GM15510 (cell line): Measurements from ENCODE around the gene PANK3.

ENCODE experiments used
- POLR2A ChIP-seq: IDR thresholded peaks from 3 replicates; pipeline ENCODE4 v1.6.1; 2011; ENCODE audit warnings: borderline replicate concordance; ENCODE audit not compliant: insufficient read length; ENCODE audit errors: extremely low read depth

The PANK3 gene

DNA sequence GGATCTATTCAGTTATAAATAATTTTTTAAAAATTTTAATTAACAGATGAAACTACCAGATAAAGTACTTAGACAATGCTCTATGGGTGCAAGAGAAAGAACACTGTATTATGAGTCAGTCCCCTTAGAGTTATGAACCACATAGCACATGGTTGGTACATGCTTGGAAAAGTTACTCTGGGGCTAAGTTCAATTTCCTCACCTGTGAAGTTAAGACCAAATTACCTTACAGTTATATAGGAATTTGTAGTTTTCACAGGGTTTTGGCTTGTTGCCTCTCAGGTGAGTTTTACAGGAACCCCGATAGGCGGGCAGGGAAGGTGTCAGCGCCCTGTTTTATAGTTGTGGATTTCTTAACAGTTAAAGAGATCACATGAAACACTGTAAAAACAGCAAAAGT lies 1.2 kb downstream of the PANK3 start:
- TF ChIP-seq POLR2A = no peak

GRCh38 chr5:168575391-168576372 lies 3.5 kb downstream of the PANK3 start:
- TF ChIP-seq POLR2A = no peak

DNA sequence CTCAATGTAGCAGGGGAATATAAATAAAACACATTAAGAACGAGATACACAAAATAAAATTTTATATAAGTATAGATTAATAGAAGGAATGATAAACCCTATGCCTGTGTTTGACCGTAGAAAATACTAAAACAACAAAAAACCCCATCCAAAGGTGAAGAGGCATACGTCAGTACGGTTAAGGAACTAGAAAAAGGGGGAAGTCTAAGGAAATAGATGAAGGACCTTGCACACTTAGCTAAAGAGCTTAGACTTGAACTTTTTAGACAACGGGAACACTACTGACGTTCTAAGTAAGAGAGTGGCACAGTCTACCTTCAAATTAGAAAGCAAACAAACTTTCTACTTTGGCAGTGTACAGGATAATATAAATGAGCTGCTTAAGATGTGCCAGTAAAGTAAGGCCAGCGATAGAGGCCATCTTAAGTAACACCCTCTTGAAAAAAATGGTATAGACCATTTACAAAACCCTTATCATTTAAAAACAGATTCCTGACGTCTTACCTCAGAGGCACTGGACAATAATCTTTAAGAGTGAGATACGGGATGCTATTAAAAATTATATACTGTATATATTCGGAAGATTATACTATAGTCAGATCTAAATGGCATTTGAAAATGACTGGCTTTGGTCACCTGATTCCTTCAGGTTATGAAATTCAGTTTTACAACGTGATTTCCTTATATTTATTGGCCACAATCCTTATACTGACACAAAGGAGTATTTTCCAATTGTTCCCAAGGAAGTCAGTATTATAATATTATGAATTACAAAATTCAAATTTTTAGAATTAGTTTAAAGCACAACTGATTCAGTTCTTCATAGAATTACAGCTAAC lies 8.5 kb downstream of the PANK3 start:
- TF ChIP-seq POLR2A = no peak

GRCh38 chr5:168568738-168569137 lies 10.4 kb downstream of the PANK3 start:
- no peak for TF ChIP-seq POLR2A

GRCh38 chr5:168563959-168564358 lies 15.2 kb downstream of the PANK3 start:
- TF ChIP-seq POLR2A = no peak

DNA sequence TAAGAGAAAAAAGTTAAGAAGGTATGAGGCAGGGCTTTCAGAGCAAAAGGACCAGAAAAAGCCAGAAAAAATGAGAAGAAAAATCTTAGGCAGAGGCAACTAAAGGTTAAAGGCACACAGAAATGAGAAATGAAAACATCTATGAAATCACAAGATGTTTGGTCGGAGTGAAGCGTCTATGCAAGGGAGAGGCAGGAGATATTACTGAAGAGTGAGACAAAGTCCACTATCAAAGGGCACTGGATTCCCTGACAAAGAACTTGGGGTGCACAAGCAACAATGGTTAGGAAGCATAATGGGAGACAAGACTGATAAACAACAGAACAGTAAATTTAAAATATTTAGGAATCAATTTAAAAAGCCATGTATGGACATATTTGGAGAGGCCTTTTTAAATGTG lies 16.9 kb downstream of the PANK3 start:
- TF ChIP-seq POLR2A = no peak

- TF ChIP-seq POLR2A = no peak
Observed at GRCh38 chr5:168557389-168557788, 21.8 kb downstream of the PANK3 start.

GRCh38 chr5:168553377-168554130 lies 25.6 kb downstream of the PANK3 start:
- no peak for TF ChIP-seq POLR2A

DNA sequence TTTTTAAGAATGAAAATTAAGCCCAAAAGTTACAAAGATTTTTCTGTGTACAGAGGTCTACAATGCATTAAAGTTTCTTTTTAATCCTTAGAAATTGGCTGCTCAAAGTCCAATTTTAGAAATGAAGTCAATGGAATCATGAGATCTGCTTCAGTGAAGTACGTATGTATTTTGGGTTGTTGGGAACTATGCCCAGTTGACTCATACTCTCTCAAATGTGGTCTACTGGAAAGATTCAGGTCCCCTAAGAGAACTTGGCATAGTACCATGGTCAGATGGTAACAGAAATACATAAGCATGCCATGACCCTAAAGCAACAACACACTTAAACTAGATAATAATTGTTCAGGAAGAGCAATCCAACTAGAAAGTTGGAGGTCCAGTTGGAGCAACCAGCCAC lies 27.0 kb downstream of the PANK3 start:
- TF ChIP-seq POLR2A = no peak

DNA sequence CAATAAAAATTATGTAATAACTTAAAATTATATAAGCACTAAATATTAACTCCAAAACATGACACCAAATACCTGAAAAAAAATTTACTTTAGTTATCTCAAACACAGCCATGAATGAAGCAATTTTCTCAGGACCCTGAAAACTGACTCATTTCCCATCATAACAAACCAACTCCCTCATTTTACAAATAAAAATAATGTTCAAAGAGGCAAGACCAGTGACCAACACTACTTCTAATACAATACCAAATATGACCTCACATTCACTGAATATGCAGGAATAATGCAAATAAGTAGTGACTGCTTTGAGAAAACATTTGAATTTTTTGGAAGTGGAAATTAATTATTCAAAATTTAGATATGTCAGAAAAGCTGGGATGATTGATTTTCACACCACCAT lies 28.5 kb downstream of the PANK3 start:
- no peak for TF ChIP-seq POLR2A

- TF ChIP-seq POLR2A = no peak
Observed at GRCh38 chr5:168549554-168549953, 29.6 kb downstream of the PANK3 start.

DNA sequence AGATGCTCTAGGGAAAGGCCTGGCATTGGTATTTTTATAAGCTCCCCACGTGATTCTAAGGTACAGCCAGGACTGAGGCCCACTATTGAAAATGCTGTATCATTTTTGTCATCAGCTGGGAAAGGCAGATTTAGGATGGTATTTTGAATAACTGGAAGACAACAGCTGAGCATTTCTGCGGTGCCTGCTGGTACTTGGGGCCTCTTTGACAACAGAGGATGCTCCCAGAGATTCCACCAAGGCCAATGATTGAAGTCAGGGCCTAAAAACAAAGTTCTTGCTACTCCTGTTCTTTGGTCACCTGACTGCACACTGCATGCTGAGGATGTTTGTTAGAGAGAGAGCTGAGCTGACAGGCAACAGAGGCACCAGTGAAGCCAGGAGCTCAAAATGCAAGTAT lies 42.0 kb downstream of the PANK3 start:
- no peak for TF ChIP-seq POLR2A

- no peak for TF ChIP-seq POLR2A
Observed at GRCh38 chr5:168531987-168532864, 46.9 kb downstream of the PANK3 start.

GRCh38 chr5:168531191-168531590 lies 48.0 kb downstream of the PANK3 start:
- no peak for TF ChIP-seq POLR2A
